GM12875 (cell line): ENCODE results near the gene CYTH1.

ENCODE experiments used
- H3K4me3 ChIP-seq: one replicate; pipeline ENCODE4 v1.5.1; 2011; ENCODE audit warnings: low read depth, low read length, control low read depth
- TF ChIP-seq, protein P1 (sequence below): IDR thresholded peaks from 2 replicates; pipeline ENCODE4 v1.5.1; 2011; ENCODE audit warnings: low read depth, mild to moderate bottlenecking, control low read depth, inconsistent platforms, low read length, moderate library complexity, borderline replicate concordance; ENCODE audit not compliant: insufficient read depth

The CYTH1 gene

DNA sequence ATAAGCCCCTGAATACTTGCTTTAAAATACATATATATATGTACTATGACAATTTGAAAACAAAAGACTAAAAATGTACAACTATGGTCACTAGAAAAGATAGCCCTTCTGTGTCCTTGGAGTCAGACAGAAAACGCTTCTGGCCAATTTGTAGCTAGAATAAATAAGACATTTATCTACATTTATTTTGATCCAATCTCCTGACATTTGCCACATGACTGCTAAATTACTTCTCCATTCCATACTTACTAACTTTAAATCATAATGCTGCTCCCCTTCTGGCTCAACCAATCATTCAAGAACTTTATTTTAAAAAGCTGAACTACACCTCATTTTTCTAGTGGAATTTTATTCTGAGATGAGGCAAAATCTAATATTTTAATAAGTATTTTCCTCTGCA is 65.8 kb downstream of the CYTH1 start:
- TF ChIP-seq, protein P1, sequence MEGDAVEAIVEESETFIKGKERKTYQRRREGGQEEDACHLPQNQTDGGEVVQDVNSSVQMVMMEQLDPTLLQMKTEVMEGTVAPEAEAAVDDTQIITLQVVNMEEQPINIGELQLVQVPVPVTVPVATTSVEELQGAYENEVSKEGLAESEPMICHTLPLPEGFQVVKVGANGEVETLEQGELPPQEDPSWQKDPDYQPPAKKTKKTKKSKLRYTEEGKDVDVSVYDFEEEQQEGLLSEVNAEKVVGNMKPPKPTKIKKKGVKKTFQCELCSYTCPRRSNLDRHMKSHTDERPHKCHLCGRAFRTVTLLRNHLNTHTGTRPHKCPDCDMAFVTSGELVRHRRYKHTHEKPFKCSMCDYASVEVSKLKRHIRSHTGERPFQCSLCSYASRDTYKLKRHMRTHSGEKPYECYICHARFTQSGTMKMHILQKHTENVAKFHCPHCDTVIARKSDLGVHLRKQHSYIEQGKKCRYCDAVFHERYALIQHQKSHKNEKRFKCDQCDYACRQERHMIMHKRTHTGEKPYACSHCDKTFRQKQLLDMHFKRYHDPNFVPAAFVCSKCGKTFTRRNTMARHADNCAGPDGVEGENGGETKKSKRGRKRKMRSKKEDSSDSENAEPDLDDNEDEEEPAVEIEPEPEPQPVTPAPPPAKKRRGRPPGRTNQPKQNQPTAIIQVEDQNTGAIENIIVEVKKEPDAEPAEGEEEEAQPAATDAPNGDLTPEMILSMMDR, result no peak
- H3K4me3 ChIP-seq, result no peak overlapping the region

- TF ChIP-seq, protein P1, result no peak
- H3K4me3 ChIP-seq, result no peak overlapping the region
Measured at GRCh38 chr17:78715876-78716275, 66.2 kb downstream of the CYTH1 start.

GRCh38 chr17:78715000-78715771 is 66.9 kb downstream of the CYTH1 start:
- no peak overlapping the region for H3K4me3 ChIP-seq
- TF ChIP-seq, protein P1, result no peak

DNA sequence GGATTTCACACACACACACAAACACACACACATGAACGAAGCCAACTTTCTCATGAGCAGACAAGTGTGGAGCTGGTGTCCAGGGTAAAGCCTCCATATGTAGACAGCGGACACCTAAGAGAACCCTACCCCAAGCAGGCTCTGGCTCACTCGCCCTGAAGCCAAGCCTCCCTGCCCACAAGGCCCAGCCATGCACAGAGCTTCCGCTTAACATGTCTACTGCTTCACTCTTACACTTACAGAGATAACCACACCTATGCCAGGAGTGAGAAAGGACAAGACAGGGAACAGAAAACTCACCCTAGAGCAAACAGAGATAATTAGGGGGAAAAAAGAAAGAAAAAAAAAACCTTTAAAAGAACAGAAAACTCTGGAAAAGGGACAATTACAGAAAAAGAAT is 67.5 kb downstream of the CYTH1 start:
- H3K4me3 ChIP-seq, result no peak overlapping the region
- TF ChIP-seq, protein P1, result no peak

DNA sequence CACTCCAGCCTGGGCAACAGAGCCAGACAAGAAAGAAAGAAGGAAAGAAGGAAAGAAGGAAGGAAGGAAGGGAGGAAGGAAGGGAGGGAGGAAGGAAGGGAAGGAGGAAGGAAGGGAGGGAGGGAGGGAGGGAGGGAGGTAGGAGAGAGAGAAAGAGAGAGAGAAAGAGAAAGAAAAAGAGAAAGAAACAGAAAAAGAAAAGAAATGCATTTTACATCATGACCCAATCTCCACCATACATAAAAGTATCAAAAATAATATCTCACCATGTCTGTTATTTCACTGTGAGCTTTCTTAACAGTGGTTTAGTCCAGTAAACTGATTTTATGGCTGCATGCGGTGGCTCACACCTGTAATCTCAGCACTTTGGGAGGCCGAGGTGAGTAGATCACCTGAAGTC is 70.0 kb downstream of the CYTH1 start:
- TF ChIP-seq, protein P1, result no peak
- no peak overlapping the region for H3K4me3 ChIP-seq

GRCh38 chr17:78710607-78711006 is 71.5 kb downstream of the CYTH1 start:
- no peak overlapping the region for H3K4me3 ChIP-seq

More at GRCh38 chr17:78710607-78711006, 71.5 kb downstream of the CYTH1 start:
- TF ChIP-seq, protein P1, result no peak
